AG09309 (cell line): Measurements from ENCODE around the gene ABHD11.
A peak's percentile ranks its signal among the peaks of the same experiment; 100 is the strongest.

Experiments
- DNase-seq: peaks from one replicate; pipeline ENCODE4 v3.0.0-alpha.2; 2010; ENCODE audit warnings: low read depth
- H3K4me3 ChIP-seq: 2 replicates; pipeline ENCODE4 v1.5.1; 2011; ENCODE audit warnings: mild to moderate bottlenecking, low read depth, low read length, moderate library complexity; ENCODE audit not compliant: control insufficient read depth
- CTCF ChIP-seq: IDR thresholded peaks from 2 replicates; pipeline ENCODE4 v1.5.1; 2011; ENCODE audit warnings: mild to moderate bottlenecking, low read depth, low read length, inconsistent platforms; ENCODE audit not compliant: insufficient read depth, control insufficient read depth; ENCODE audit errors: missing control alignments

ABHD11 gene

GRCh38 chr7:73738220-73738611 is 386 bp downstream of the ABHD11 start:
- no peak for TF ChIP-seq CTCF
- DNase-seq = no peak

GRCh38 chr7:73737491-73738219 is 947 bp downstream of the ABHD11 start:
- no peak for DNase-seq
- peak overlapping the region; percentile 78 for H3K4me3 ChIP-seq
- no peak for TF ChIP-seq CTCF

More at GRCh38 chr7:73738220-73738611, 386 bp downstream of the ABHD11 start:
- H3K4me3 ChIP-seq = peak overlapping the region; percentile 78

- no peak overlapping the region for H3K4me3 ChIP-seq
- TF ChIP-seq CTCF = no peak
- no peak for DNase-seq
Observed at GRCh38 chr7:73736885-73737284, 1.7 kb downstream of the ABHD11 start.

DNA sequence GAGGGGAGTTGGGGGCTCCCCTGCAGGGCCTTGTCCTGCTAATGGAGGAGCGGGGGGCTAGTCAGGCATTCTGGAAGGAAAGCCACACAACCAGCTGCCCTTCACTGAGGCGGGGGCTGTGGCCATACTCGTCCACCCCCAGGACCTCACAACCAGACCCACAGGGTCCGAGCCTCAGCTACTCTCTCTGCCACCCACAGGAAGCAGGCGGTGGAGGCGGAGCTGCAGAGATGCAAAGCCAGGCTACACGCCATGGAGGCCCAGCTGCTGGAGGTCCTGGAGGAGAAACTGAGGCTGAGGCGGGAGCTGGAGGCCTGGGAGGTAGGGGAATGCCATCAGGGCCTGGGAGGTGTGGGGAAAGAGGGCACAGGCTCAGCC is 3.1 kb downstream of the ABHD11 start:
- TF ChIP-seq CTCF = no peak
- H3K4me3 ChIP-seq = no peak overlapping the region
- DNase-seq = no peak

DNA sequence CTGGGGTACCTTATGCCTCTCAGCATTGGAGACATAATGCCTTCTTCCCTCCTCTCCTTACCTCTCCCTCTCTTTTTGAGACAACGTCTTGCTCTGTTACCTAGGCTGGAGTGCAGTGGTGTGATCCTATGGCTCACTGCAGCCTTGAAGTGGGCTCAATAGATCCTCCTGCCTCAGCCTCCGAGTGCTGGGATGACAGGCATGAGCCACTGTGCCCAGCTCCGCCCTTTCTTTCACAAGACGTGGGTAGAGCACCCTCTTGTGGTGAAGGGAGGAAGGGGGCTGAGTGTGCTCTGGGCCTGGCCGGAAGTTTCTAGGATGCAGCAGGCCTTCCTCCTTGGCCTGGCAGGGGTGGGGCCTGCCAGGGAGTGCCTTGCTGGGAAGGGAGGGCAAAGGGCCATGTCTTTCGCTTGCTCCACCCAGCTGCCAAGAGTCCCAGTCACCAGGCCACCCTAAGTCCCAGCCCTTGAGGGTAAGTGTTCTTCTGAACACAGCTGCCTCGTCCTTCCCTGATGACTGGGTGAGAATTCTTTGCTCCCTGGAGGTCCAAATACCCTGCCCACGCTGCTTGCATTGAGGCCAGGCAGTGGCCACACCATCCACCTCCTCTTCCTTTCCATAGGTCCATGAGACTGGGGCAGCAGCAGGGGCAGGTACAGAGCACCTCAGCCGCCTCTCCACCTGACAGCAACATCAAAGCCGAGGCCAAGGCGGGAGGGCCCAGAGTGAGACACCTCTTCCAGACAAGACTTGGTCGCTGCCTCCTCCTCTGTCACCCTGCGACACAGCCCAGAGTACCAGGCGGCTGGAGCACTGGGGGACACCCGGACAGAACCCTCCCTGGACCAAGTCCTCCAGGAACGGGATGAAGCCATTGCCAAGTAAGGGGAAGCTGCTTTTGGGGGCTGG is 3.7 kb downstream of the ABHD11 start:
- TF ChIP-seq CTCF = peak; percentile 90
- no peak overlapping the region for H3K4me3 ChIP-seq
- peak; percentile 23 for DNase-seq

DNA sequence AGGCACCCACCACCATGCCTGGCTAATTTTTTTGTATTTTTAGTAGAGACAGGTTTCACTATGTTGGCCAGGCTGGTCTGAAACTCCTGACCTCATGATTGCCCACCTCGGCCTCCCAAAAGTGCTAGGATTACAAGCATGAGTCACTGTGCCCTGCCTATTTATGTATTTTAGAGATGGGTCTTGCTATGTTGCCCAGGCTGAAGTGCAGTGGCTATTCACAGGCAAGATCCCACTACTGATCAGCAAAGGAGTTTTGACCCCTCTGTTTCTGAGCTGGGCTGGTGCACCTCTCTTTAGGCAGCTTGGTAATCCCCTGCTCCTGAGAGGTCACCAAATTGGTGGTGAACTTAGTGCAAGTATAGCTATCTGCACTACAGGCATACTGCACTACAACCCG is 6.2 kb downstream of the ABHD11 start:
- no peak for DNase-seq
- no peak for TF ChIP-seq CTCF
- H3K4me3 ChIP-seq = no peak overlapping the region
